IMR-90 (cell line): ENCODE data around the gene GALNT9. TPM values are rescaled to one million over a fixed set of nuclear protein-coding genes. Genes with fewer than 3 reads are reported as not detected.

Source experiments
- ATAC-seq: fragments of 200-7000 bp; cut with Tn5 transposase; 2 replicates; pipeline ENCODE4 v1.9.1; 2020; ENCODE audit warnings: low read depth, mild to moderate bottlenecking, moderate library complexity
- BruUV-seq: library from RNA; stranded (reverse); fragments of 400-500 nt; replicated peaks from 2 replicates; lab custom pipeline; 2021; lab: Mats Ljungman, UMichigan
- CTCF ChIA-PET: fragments of 300-600 bp; formaldehyde crosslinking; extraction: SDS; loops from one replicate; lab custom pipeline; 2021; ENCODE audit warnings: antibody characterized with exemption; lab: Yijun Ruan, JAX
- POLR2A ChIA-PET: fragments of 300-600 bp; sonication (Branson Sonifier 250); formaldehyde crosslinking; loops from one replicate; lab custom pipeline; 2022; ENCODE audit warnings: antibody characterized with exemption; ENCODE audit not compliant: unreplicated experiment; lab: Charles Lee
- DNase-seq: peaks from one replicate; pipeline ENCODE4 v3.0.0; 2013
- H2AFZ ChIP-seq: replicated peaks from 2 replicates; pipeline ENCODE3; 2013; ENCODE audit warnings: low read length, mild to moderate bottlenecking; ENCODE audit not compliant: poor library complexity
- H2AK5ac ChIP-seq: 2 replicates; pipeline ENCODE4 v1.6.1; 2013; ENCODE audit warnings: low read depth, low read length, inconsistent platforms
- H2AK9ac ChIP-seq: replicated peaks from 2 replicates; pipeline ENCODE3; 2013; ENCODE audit warnings: mild to moderate bottlenecking, low read depth, low read length, moderate library complexity; ENCODE audit not compliant: poor library complexity
- H2BK120ac ChIP-seq: 2 replicates; pipeline ENCODE4 v1.6.1; 2013; ENCODE audit warnings: low read depth, low read length, inconsistent platforms
- H2BK15ac ChIP-seq: 3 replicates; pipeline ENCODE4 v1.6.1; 2013; ENCODE audit warnings: low read depth, low read length, inconsistent platforms
- H2BK20ac ChIP-seq: 2 replicates; pipeline ENCODE4 v1.6.1; 2013; ENCODE audit warnings: low read depth, mild to moderate bottlenecking, inconsistent platforms, low read length, moderate library complexity
- H2BK5ac ChIP-seq: 2 replicates; pipeline ENCODE4 v1.6.1; 2013; ENCODE audit warnings: mild to moderate bottlenecking, low read depth, low read length, inconsistent platforms; ENCODE audit not compliant: poor library complexity, severe bottlenecking
- H3K14ac ChIP-seq: replicated peaks from 2 replicates; pipeline ENCODE4 v1.6.1; 2013; ENCODE audit warnings: low read depth, low read length, inconsistent platforms
- H3K18ac ChIP-seq: 2 replicates; pipeline ENCODE4 v1.6.1; 2013; ENCODE audit warnings: low read depth, low read length, control low read depth
- H3K23ac ChIP-seq: 2 replicates; pipeline ENCODE4 v1.6.1; 2013; ENCODE audit warnings: low read depth, low read length, inconsistent platforms
- H3K27ac ChIP-seq: 2 replicates; pipeline ENCODE4 v1.5.1; 2013; ENCODE audit warnings: mild to moderate bottlenecking, control low read depth, low read length; ENCODE audit not compliant: insufficient read depth
- H3K27me3 ChIP-seq: 2 replicates; pipeline ENCODE4 v1.6.1; 2013; ENCODE audit warnings: low read length; ENCODE audit not compliant: control insufficient read depth, insufficient read depth
- H3K36me3 ChIP-seq: 2 replicates; pipeline ENCODE4 v1.6.1; 2013; ENCODE audit warnings: low read length, mixed read lengths; ENCODE audit not compliant: control insufficient read depth, insufficient read depth
- H3K4ac ChIP-seq: 2 replicates; pipeline ENCODE4 v1.6.1; 2013; ENCODE audit warnings: low read depth, low read length, inconsistent platforms
- H3K4me1 ChIP-seq: 2 replicates; pipeline ENCODE4 v1.6.1; 2013; ENCODE audit warnings: low read length, mixed read lengths; ENCODE audit not compliant: control insufficient read depth, insufficient read depth
- H3K4me2 ChIP-seq: 2 replicates; pipeline ENCODE4 v1.6.1; 2013; ENCODE audit warnings: low read depth, mild to moderate bottlenecking, control low read depth, low read length, moderate library complexity
- H3K4me3 ChIP-seq: 2 replicates; pipeline ENCODE4 v1.5.1; 2013; ENCODE audit warnings: low read depth, mild to moderate bottlenecking, control low read depth, low read length, moderate library complexity; ENCODE audit not compliant: insufficient read depth
- H3K56ac ChIP-seq: 2 replicates; pipeline ENCODE4 v1.6.1; 2013; ENCODE audit warnings: low read length, inconsistent platforms; ENCODE audit not compliant: insufficient read depth; ENCODE audit errors: extremely low read depth
- H3K79me1 ChIP-seq, 2 experiments: 2 replicates each; pipeline ENCODE4 v1.6.1; 2013; ENCODE audit warnings: low read length in 2 of 2, inconsistent platforms in 1 of 2, low read depth in 1 of 2
- H3K9ac ChIP-seq: 2 replicates; pipeline ENCODE4 v1.6.1; 2013; ENCODE audit warnings: low read depth, low read length, control low read depth
- H3K9me1 ChIP-seq: 2 replicates; pipeline ENCODE4 v1.6.1; 2013; ENCODE audit warnings: low read length, inconsistent platforms; ENCODE audit not compliant: insufficient read depth
- H3K9me3 ChIP-seq: 2 replicates; pipeline ENCODE4 v1.6.1; 2013; ENCODE audit warnings: low read length; ENCODE audit not compliant: control insufficient read depth, insufficient read depth
- H4K20me1 ChIP-seq: 2 replicates; pipeline ENCODE4 v1.6.1; 2013; ENCODE audit warnings: low read length, inconsistent platforms; ENCODE audit not compliant: insufficient read depth
- H4K5ac ChIP-seq: 2 replicates; pipeline ENCODE4 v1.6.1; 2013; ENCODE audit warnings: mild to moderate bottlenecking, low read depth, low read length, control low read depth
- H4K8ac ChIP-seq, 2 experiments: 2 replicates each; pipeline ENCODE4 v1.6.1; 2013; ENCODE audit warnings: low read depth in 2 of 2, low read length in 2 of 2, control low read depth in 1 of 2, inconsistent platforms in 1 of 2
- H4K91ac ChIP-seq: 2 replicates; pipeline ENCODE4 v1.6.1; 2013; ENCODE audit warnings: low read depth, low read length, inconsistent platforms; ENCODE audit not compliant: insufficient read depth
- BHLHE40 ChIP-seq: fragments of 150-350 bp; IDR thresholded peaks from 2 replicates; pipeline ENCODE4 v1.6.1; 2016; ENCODE audit warnings: mild to moderate bottlenecking, low read depth, low read length
- ELK1 ChIP-seq: fragments of 150-350 bp; IDR thresholded peaks from 2 replicates; pipeline ENCODE4 v1.6.1; 2016; ENCODE audit warnings: low read depth, mild to moderate bottlenecking, low read length, moderate library complexity, borderline replicate concordance
- WGBS, 2 experiments: methylation state at CpG; one replicate each; pipeline versions ENCODE4 v1.1.5 to v1.1.7; 2013; ENCODE audit warnings: missing lambda C conversion rate in 2 of 2; ENCODE audit not compliant: insufficient read length in 1 of 2; ENCODE audit errors: extremely low coverage in 2 of 2; 5-methylcytosine and 5-hydroxymethylcytosine counted together
- dilution Hi-C: fragments of 300-500 bp; cut with HindIII; formaldehyde crosslinking; loops from one replicate; pipeline ENCODE4 v1.14.3; 2018; ENCODE audit warnings: low sequenced_read_pairs; ENCODE audit not compliant: unreplicated experiment
- in situ Hi-C: fragments of 300-500 bp; cut with MboI; formaldehyde crosslinking; loops from 3 replicates; pipeline ENCODE4 v1.14.3; 2019; ENCODE audit warnings: low sequenced_read_pairs, inconsistent platforms, mixed read lengths
- intact Hi-C: fragments of 100-400 bp; cut with micrococcal nuclease; formaldehyde crosslinking; loops from 2 replicates; pipeline ENCODE4 v1.10.0; 2022
- polyA plus RNA-seq, 3 experiments: library from polyadenylated mRNA; depleted of rRNA; stranded (reverse); fragments of >200 nt; gene quantifications; 2 replicates each; pipeline ENCODE4 v1.2.3, GENCODE V29; 2012; ENCODE audit warnings: low replicate concordance in 1 of 3
- total RNA-seq: library from RNA; depleted of rRNA; stranded (reverse); fragments of >200 nt; gene quantifications from 2 replicates; pipeline ENCODE4 v1.2.3, GENCODE V29; 2012

The GALNT9 gene
- total and polyA plus RNA-seq, 2 of the 4 experiments (the other 2 are of a cell fraction) = under 0.01 to 0.12 TPM

- H3K23ac ChIP-seq = no peak overlapping the region
Observed at GRCh38 chr12:132170094-132170636, 159.2 kb downstream of the GALNT9 start.

More at GRCh38 chr12:132170094-132170636, 159.2 kb downstream of the GALNT9 start:
- H3K9me3 ChIP-seq = no peaks in the 10 kb centered on the region
- H3K36me3 ChIP-seq = no peaks in the 10 kb centered on the region
- H4K8ac ChIP-seq = no peak overlapping the region
- peaks cover 8% of the 10 kb centered on the region; the same call in 1 of the 2 replicates for H3K4me1 ChIP-seq
- in situ Hi-C loops = no loop called here
- no peak overlapping the region for H3K27ac ChIP-seq
- ChIA-PET POLR2A (no interaction called here), CTCF (no interaction called here)
- no peak overlapping the region for H2BK120ac ChIP-seq
- H3K56ac ChIP-seq = no peak overlapping the region
- H3K9ac ChIP-seq = no peak overlapping the region
- no peaks in the 10 kb centered on the region for H3K79me1 ChIP-seq
- H3K4me2 ChIP-seq = peak overlapping the region; percentile 19; the same call in 1 of the 2 replicates
- no peak overlapping the region for H3K14ac ChIP-seq
- DNase-seq (peak; percentile 75), ATAC-seq (peak; percentile 77)
- H2AK5ac ChIP-seq = no peak overlapping the region
- no peak overlapping the region for H3K4ac ChIP-seq
- no peak overlapping the region for H4K91ac ChIP-seq
- H3K4me3 ChIP-seq = no peak overlapping the region
- H4K20me1 ChIP-seq = no peaks in the 10 kb centered on the region; the same call in 1 of the 2 replicates
- H3K9me1 ChIP-seq = no peaks in the 10 kb centered on the region; the same call in 1 of the 2 replicates
- H4K5ac ChIP-seq = no peak overlapping the region
- no peak overlapping the region for H2BK20ac ChIP-seq
- BruUV-seq = no TSS peak
- H3K27me3 ChIP-seq = peaks cover 44% of the 10 kb centered on the region
- H2BK15ac ChIP-seq = no peak overlapping the region
- TF ChIP-seq BHLHE40 (peak; percentile 25; the same call in 1 of the 2 replicates), ELK1 (no peak)
- H2BK5ac ChIP-seq = no peak overlapping the region
- intact Hi-C loops = no loop called here
- dilution Hi-C loops = no loop called here
- no peak overlapping the region for H3K18ac ChIP-seq
- H2AFZ ChIP-seq = peak overlapping the region; percentile 4
- 22% methylated on average over 7 of the region's 16 CpGs; no CpG with 5 or more reads in 1 of the 2 experiments for WGBS, 2 experiments
- no peak overlapping the region for H2AK9ac ChIP-seq
